ENCODE results near the gene PCDHAC2.

Gene PCDHAC2

GRCh38 chr5:140989254-140990020 is 23.2 kb downstream of the PCDHAC2 start:
- no peak for DNase-seq

DNA sequence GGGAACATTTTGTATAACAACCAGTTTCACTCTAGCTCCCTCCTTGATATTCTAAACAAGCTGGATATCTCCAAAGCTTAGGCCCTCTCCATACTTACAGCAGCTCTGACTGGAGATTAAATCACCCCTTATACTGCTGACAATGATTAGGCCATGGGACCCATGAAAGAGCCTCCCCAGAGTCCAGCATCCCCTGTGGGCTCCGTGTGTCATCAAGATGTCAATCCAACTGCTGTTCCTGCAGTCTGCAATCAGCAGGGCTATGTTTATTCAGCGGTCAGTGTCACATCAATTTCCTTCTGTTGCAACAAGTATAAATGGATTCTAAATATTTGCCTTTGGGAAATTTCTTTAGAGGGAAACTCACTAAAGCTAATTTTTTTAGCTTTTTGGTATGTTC is 26.6 kb downstream of the PCDHAC2 start:
- DNase-seq = no peak

DNA sequence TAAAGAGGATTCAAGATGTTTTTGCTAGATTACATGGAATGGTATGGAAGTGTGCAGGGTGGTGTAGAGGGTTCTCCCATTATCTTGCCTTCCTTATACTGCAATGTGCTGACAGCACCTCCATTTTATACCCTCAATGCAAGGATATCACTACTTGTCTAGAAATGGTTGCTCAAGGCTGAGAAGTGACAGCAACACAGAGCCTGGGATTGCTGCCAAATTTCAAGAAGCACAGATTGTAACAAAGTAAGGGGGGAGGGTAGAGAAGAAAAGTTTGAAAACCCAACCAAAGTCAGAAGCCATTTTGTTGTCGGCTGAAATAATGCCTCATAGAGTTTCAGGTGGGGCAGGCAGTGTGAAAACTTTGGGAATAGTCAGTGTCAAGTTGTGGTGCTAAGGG is 29.8 kb downstream of the PCDHAC2 start:
- DNase-seq = peak; percentile 71

DNA sequence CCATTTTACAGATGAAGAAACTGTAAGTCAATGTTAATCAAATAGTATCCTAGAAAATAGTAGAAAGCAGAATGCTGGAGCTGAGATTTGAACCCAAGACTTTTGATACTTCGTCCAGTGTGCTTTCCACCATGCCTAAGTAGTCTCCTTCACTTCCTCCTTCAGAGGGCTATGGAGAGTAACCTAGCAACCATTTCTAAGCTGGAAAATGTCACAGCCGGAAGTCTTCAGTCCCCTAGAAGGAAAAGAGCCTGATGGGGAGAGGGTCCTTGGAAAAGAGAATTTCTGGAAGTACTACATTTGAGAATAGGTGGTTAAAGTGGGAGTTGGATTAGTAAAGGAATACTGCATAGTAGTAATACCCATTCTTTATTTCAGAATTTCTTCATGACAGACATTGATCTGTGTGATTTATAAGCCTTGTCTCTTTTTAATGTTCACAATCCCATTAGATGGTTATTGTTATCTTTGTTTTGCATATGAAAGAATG is 32.7 kb downstream of the PCDHAC2 start:
- DNase-seq = no peak

DNA sequence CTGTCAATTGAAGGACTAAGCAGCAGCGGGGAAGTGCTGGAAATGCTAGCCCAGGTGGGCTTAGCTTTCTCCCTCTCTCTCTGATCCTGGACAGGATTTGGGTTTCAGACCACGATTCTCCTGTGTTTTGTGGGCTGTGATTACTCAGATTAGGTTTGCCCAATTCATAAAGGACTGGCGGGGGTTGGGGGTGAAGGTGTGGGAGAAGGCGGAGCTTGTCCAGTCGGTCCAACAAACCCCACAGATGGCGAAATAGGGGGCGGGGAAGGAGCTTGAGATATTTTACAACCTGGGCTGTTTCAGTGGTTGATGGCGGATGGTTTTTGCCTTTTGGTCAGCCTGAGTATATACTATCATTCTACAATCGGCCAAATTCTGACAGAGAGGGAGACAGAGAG is 35.2 kb downstream of the PCDHAC2 start:
- no peak for DNase-seq

GRCh38 chr5:141001844-141002604 is 35.7 kb downstream of the PCDHAC2 start:
- no peak for DNase-seq

DNA sequence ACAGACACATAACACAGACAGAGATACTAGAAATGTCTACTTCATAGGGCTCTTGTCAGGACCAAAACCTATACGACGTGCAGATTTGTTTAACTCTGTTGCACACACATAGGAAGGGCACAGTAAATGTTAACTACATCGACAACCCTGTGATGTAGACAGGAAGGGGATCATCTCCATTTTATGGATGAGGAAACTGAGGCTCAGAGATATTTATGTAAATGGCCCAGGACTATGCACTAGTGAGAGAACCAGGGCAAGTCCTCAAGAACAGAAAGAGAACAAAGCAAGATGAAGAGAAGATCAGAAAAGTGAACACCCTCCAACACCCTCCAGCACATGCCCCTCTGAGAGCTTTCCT is 36.3 kb downstream of the PCDHAC2 start:
- no peak for DNase-seq

- DNase-seq = no peak
Observed at GRCh38 chr5:141003031-141003430, 36.8 kb downstream of the PCDHAC2 start.

GRCh38 chr5:141003791-141004611 is 37.7 kb downstream of the PCDHAC2 start:
- DNase-seq = no peak

- no peak for DNase-seq
Observed at GRCh38 chr5:141007791-141008190, 41.5 kb downstream of the PCDHAC2 start.

DNA sequence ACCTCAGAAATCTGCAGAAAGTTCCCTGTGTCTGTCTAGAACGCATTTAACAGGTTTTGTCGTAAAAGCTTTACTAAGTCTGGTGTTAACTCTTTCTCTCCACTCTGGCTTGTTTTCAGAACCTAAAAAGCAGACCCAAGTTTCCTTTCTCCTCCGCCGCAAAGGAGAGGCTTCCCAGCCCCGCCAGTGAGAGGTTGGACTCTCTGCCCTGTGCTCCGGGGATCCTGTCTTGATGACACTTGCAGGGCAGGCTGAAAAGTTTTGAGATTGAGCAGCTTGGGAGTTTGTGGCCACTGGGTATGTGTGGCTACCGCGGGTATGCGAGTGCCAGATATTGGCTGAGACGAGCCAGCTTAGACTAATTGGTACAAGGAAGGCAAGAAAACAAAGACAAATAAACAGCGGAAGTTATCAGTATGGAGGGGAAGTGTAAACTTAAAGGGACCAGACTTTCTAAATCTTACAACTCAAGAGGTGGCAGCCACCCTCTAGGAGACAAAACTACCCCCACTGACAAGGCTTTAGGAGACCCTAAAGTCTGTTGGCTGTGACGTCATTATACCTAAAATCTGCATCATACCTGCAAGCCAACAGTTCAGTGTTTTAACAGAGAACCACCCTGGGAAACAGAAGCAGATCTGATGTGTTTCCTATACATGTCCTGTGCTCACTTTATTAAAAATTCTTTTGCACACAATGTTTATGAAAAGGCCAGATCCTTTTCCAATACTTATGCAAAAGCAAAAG is 43.9 kb downstream of the PCDHAC2 start:
- no peak for DNase-seq

- no peak for DNase-seq
Observed at GRCh38 chr5:141017943-141018342, 51.7 kb downstream of the PCDHAC2 start.

Data from DMS 273 treated with DMSO at 0.1 percent for 48 hours (cell line).